Measurements from ENCODE around the gene SYNJ2BP. TPM values are rescaled to one million over a fixed set of nuclear protein-coding genes. Genes with fewer than 3 reads are reported as not detected.

SYNJ2BP gene
- total RNA-seq, 1 experiment from 2014 or later, result 26.6 TPM

DNA sequence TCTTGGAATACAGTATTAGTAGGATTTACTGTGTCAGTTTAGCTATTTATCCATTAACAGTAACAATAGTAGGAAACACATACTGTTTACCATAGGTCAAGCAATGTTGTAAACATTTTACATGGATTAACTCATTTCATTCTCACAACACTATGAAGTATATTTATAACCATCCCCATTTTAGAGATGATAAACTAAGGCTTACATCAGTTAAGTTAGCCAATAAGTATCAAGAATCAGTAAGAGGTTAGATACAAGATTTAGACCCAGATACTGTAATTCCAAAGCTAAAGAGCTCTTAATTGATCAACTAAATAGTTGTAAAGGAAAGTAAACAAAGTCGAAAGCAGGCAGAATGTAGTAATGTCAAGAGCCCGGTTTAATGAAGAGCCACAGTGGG, 1.1 kb downstream of the SYNJ2BP start:
- Histone ChIP-seq H3K27ac (ENCODE audit: insufficient read length, low read depth, low read length) (no peak overlapping the region), H3K4me1 (ENCODE audit: insufficient read depth, low read length) (no peaks in the 10 kb centered on the region; the same call in 1 of the 2 replicates), H2BK120ac (ENCODE audit: low read depth, low read length, poor library complexity, severe bottlenecking) (no peak overlapping the region), H2BK12ac (ENCODE audit: insufficient read length, low read depth, low read length) (no peak overlapping the region), H3K79me2 (ENCODE audit: insufficient read depth, low read length) (peaks cover 4% of the 10 kb centered on the region; the same call in 1 of the 2 replicates), H3K14ac (ENCODE audit: insufficient read depth, low read length) (no peak overlapping the region), H2BK20ac (ENCODE audit: low read depth, low read length, poor library complexity, severe bottlenecking) (no peak overlapping the region), H3K18ac (ENCODE audit: insufficient read length, low read depth, low read length) (no peak overlapping the region), H3K27me3 (ENCODE audit: insufficient read depth, low read length) (no peaks in the 10 kb centered on the region), H2AK5ac (ENCODE audit: insufficient read length, low read length) (no peak overlapping the region), H4K20me1 (ENCODE audit: control insufficient read depth, insufficient read depth, insufficient read length) (no peaks in the 10 kb centered on the region), H2AFZ (ENCODE audit: low read length) (no peak overlapping the region), H3T11ph (ENCODE audit: low read length) (no peak overlapping the region), H2BK15ac (ENCODE audit: low read depth, low read length) (no peak overlapping the region), H3K56ac (ENCODE audit: insufficient read length, low read depth, low read length) (no peak overlapping the region), H4K91ac (ENCODE audit: insufficient read length, low read depth, low read length) (no peak overlapping the region), H3K23ac (ENCODE audit: insufficient read length, low read depth, low read length) (no peak overlapping the region), H2BK5ac (ENCODE audit: insufficient read length, low read length) (no peak overlapping the region), H4K8ac (replicated peaks; ENCODE audit: insufficient read length, low read depth, low read length) (no peak overlapping the region), H3K23me2 (ENCODE audit: insufficient read length, low read depth, low read length, poor library complexity, severe bottlenecking) (no peaks in the 10 kb centered on the region), H3K9ac (ENCODE audit: extremely low read depth, insufficient read length, low read length) (no peak overlapping the region), H3K9me3 (ENCODE audit: control insufficient read depth, low read depth, low read length) (no peaks in the 10 kb centered on the region), H3K79me1 (ENCODE audit: insufficient read depth, low read depth, low read length, poor library complexity, severe bottlenecking) (no peaks in the 10 kb centered on the region), H4K5ac (ENCODE audit: insufficient read length, low read depth, low read length) (no peak overlapping the region), H3K4ac (ENCODE audit: low read depth, low read length) (no peak overlapping the region), H3K4me2 (ENCODE audit: insufficient read depth, insufficient read length, low read length) (peak overlapping the region; percentile 73)
- DNase-seq, result no peak
- peaks cover 0 to 6% (median 2%) of the 10 kb centered on the region in 3 experiments; a peak in 3 of 7 replicates for H3K36me3 Mint-ChIP-seq (ENCODE audit: insufficient read depth in 1 of 3, low read depth in 3 of 3)
- peak overlapping the region in 1 of 3 experiments; percentile 26; a peak in 1 of 7 replicates for H3K27ac Mint-ChIP-seq
- H3K4me1 Mint-ChIP-seq, result peaks cover 19% of the 10 kb centered on the region in 2 experiments
- TF ChIP-seq, protein P1, sequence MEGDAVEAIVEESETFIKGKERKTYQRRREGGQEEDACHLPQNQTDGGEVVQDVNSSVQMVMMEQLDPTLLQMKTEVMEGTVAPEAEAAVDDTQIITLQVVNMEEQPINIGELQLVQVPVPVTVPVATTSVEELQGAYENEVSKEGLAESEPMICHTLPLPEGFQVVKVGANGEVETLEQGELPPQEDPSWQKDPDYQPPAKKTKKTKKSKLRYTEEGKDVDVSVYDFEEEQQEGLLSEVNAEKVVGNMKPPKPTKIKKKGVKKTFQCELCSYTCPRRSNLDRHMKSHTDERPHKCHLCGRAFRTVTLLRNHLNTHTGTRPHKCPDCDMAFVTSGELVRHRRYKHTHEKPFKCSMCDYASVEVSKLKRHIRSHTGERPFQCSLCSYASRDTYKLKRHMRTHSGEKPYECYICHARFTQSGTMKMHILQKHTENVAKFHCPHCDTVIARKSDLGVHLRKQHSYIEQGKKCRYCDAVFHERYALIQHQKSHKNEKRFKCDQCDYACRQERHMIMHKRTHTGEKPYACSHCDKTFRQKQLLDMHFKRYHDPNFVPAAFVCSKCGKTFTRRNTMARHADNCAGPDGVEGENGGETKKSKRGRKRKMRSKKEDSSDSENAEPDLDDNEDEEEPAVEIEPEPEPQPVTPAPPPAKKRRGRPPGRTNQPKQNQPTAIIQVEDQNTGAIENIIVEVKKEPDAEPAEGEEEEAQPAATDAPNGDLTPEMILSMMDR (conservative IDR thresholded peaks at IDR 0.05), result no peak
- H3K27me3 Mint-ChIP-seq (ENCODE audit: low read depth), result no peaks in the 10 kb centered on the region
- no peaks in the 10 kb centered on the region for H3K9me3 Mint-ChIP-seq
- WGBS (ENCODE audit: extremely low coverage, insufficient read length, low lambda C conversion rate), result no CpG with 5 or more reads among the region's 2 CpGs
- peak overlapping the region; percentile 86 to 93 for H3K4me3 Mint-ChIP-seq
